Liver (tissue), 9 donors: ENCODE results near the gene SPAG4. TPM values are rescaled to one million over a fixed set of nuclear protein-coding genes. Genes with fewer than 3 reads are reported as not detected.

Source experiments
- DNase-seq: peaks from one replicate; pipeline ENCODE4 v3.0.0-alpha.2; 2017; ENCODE audit warnings: low spot score
- H3K27ac ChIP-seq, 2 donors: one replicate each; pipeline ENCODE4 v1.7.0; 2013; ENCODE audit warnings: inconsistent platforms in 2 of 2, low read length in 2 of 2, control low read depth in 1 of 2, low read depth in 1 of 2, mild to moderate bottlenecking in 1 of 2
- H3K27me3 ChIP-seq, 4 donors: one replicate each; pipeline versions ENCODE4 v1.6.1 to v1.7.0; 2013; ENCODE audit warnings: low read length in 3 of 4, inconsistent platforms in 1 of 4, mild to moderate bottlenecking in 1 of 4, moderate library complexity in 1 of 4; ENCODE audit not compliant: control insufficient read depth in 4 of 4, insufficient read depth in 4 of 4
- H3K36me3 ChIP-seq, 4 donors: one replicate each; pipeline versions ENCODE4 v1.6.1 to v1.7.0; 2013; ENCODE audit warnings: low read length in 3 of 4, mild to moderate bottlenecking in 3 of 4, low read depth in 1 of 4, moderate library complexity in 1 of 4; ENCODE audit not compliant: control insufficient read depth in 4 of 4, insufficient read depth in 3 of 4
- H3K4me1 ChIP-seq, 4 donors: one replicate each; pipeline versions ENCODE4 v1.6.1 to v1.7.0; 2013; ENCODE audit warnings: low read length in 3 of 4, mild to moderate bottlenecking in 3 of 4, moderate library complexity in 1 of 4; ENCODE audit not compliant: control insufficient read depth in 4 of 4, insufficient read depth in 4 of 4
- H3K4me3 ChIP-seq, 3 donors: one replicate each; pipeline versions ENCODE4 v1.6.1 to v1.7.0; 2013; ENCODE audit warnings: low read length in 3 of 3, control low read depth in 1 of 3, low read depth in 1 of 3, mild to moderate bottlenecking in 1 of 3
- H3K9ac ChIP-seq, 2 donors: one replicate each; pipeline ENCODE4 v1.7.0; 2013; ENCODE audit warnings: low read length in 2 of 2, mild to moderate bottlenecking in 2 of 2, moderate library complexity in 2 of 2, control low read depth in 1 of 2, low read depth in 1 of 2
- H3K9me3 ChIP-seq, 4 donors: one replicate each; pipeline versions ENCODE4 v1.6.1 to v1.7.0; 2013; ENCODE audit warnings: low read length in 3 of 4; ENCODE audit not compliant: control insufficient read depth in 4 of 4
- EGR1 ChIP-seq, 2 donors: IDR thresholded peaks; 2 replicates each; pipeline ENCODE4 v1.6.1; 2016 to 2018; ENCODE audit warnings: antibody characterized with exemption in 2 of 2, low read depth in 2 of 2
- FOXA1 ChIP-seq: IDR thresholded peaks from 2 replicates; pipeline ENCODE4 v1.6.1; 2016; ENCODE audit warnings: antibody characterized with exemption
- FOXA2 ChIP-seq: IDR thresholded peaks from 2 replicates; pipeline ENCODE4 v1.6.1; 2016; ENCODE audit warnings: antibody characterized with exemption
- GABPA ChIP-seq, 2 donors: IDR thresholded peaks in 1 of 2; conservative IDR thresholded peaks in 1 of 2; 2 replicates each; pipeline ENCODE4 v1.6.1; 2016; ENCODE audit warnings: antibody characterized with exemption in 2 of 2, mild to moderate bottlenecking in 1 of 2, moderate library complexity in 1 of 2
- HNF4A ChIP-seq, 2 donors: conservative IDR thresholded peaks; 2 replicates each; pipeline ENCODE4 v1.6.1; 2016; ENCODE audit warnings: antibody characterized with exemption in 2 of 2, mild to moderate bottlenecking in 2 of 2
- HNF4G ChIP-seq: IDR thresholded peaks from 2 replicates; pipeline ENCODE4 v1.6.1; 2016; ENCODE audit warnings: antibody characterized with exemption
- JUND ChIP-seq, 2 donors: IDR thresholded peaks; 2 replicates each; pipeline ENCODE4 v1.6.1; 2016; ENCODE audit warnings: antibody characterized with exemption in 2 of 2
- NR2F2 ChIP-seq: IDR thresholded peaks from 2 replicates; pipeline ENCODE4 v1.6.1; 2016; ENCODE audit warnings: antibody characterized with exemption
- RAD21 ChIP-seq, 2 donors: IDR thresholded peaks; 2 replicates each; pipeline ENCODE4 v1.6.1; 2016; ENCODE audit warnings: antibody characterized with exemption in 2 of 2, mild to moderate bottlenecking in 2 of 2
- RXRA ChIP-seq, 2 donors: IDR thresholded peaks; 2 replicates each; pipeline ENCODE4 v1.6.1; 2017 to 2018; ENCODE audit warnings: antibody characterized with exemption in 2 of 2, mild to moderate bottlenecking in 1 of 2
- SP1 ChIP-seq: IDR thresholded peaks from 2 replicates; pipeline ENCODE4 v1.6.1; 2018; ENCODE audit warnings: antibody characterized with exemption, mild to moderate bottlenecking
- TAF1 ChIP-seq: conservative IDR thresholded peaks from 2 replicates; pipeline ENCODE4 v1.6.1; 2016; ENCODE audit warnings: antibody characterized with exemption, mild to moderate bottlenecking
- YY1 ChIP-seq: IDR thresholded peaks from 2 replicates; pipeline ENCODE4 v1.6.1; 2016; ENCODE audit warnings: antibody characterized with exemption, mild to moderate bottlenecking
- WGBS: extraction: QIAGEN DNeasy Blood & Tissue Kit; methylation state at CpG from one replicate; pipeline ENCODE4 v1.1.7; 2013; 5-methylcytosine and 5-hydroxymethylcytosine counted together
- polyA plus RNA-seq, 2 donors: library from polyadenylated mRNA; stranded (reverse) in 1 of 2; unstranded in 1 of 2; fragments of 200-250 nt in 1 of 2; fragments of >200 nt in 1 of 2; fragmentation: Nextera tagmentation in 1 of 2; extraction: Ambion mirVana in 1 of 2; gene quantifications; one replicate each; pipeline versions ENCODE4 v1.2.1 to v1.2.3, GENCODE V29; 2013 to 2015
- total RNA-seq, 2 donors: library from RNA; depleted of rRNA; stranded (reverse); fragments of >200 nt; gene quantifications; one replicate each; pipeline ENCODE4 v1.2.3, GENCODE V29; 2014
- TF ChIP-seq, protein P1 (sequence below): IDR thresholded peaks from 2 replicates; pipeline ENCODE4 v1.6.1; 2016; ENCODE audit warnings: antibody characterized with exemption
- TF ChIP-seq, protein P2 (sequence below): IDR thresholded peaks from 2 replicates; pipeline ENCODE4 v1.6.1; 2016; ENCODE audit warnings: antibody characterized with exemption, mild to moderate bottlenecking
- TF ChIP-seq, protein P3 (sequence below): IDR thresholded peaks from 2 replicates; pipeline ENCODE4 v1.6.1; 2016; ENCODE audit warnings: antibody characterized with exemption
- TF ChIP-seq, protein P4 (sequence below): fragments of 150-350 bp; IDR thresholded peaks from 2 replicates; pipeline ENCODE4 v1.5.1; 2017; ENCODE audit warnings: improper control_type of control experiment, low read depth, low read length; ENCODE audit not compliant: missing input control
- TF ChIP-seq, protein P5 (sequence below): IDR thresholded peaks from 2 replicates; pipeline ENCODE4 v1.6.1; 2016; ENCODE audit warnings: antibody characterized with exemption
- donor health status: healthy.
- donor health status: healthy.
- donor health status: healthy.
- donor health status: healthy.
- donor health status: healthy.

The SPAG4 gene
- total and polyA plus RNA-seq, 4 donors, result 2.1 to 4.6 (median 3.4) TPM

DNA sequence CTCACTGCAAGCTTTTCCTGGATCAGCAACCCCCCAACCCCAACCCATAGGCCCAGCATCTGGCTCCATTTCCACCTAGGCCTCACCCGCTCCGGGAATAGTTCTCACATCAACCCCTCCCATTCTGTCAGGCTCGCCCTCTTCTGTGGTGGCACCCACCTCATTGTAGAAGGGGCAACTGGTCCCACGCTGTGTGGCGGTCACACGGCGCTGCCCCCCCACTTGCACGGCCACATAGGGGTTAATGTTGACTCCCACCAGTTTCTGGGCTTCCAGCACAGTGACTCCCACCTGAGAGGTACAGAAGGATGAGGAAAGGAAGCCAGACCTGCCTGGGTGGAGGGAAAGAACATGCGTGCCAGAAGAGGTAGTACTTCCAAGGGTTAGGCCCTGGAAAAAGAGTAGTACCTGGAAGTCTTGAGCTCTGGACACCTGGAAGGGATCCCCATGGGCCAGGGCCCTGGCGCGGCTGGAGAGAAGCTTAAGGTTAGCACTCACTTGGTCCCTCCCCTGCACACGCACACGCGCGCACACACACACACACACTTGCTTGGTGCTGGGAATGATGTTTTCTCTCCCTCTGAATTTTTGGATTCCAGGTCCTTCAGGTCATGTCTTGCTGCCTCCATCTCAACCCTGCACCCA is 12.7 kb upstream of the SPAG4 start:
- Histone ChIP-seq H3K4me3 (no peak overlapping the region), H3K4me1 (peaks cover 7 to 14% (median 13%) of the 10 kb centered on the region in 4 donors), H3K27me3 (no peaks in the 10 kb centered on the region), H3K27ac (no peak overlapping the region), H3K9me3 (no peaks in the 10 kb centered on the region), H3K36me3 (no peaks in the 10 kb centered on the region), H3K9ac (no peak overlapping the region)
- no peak for DNase-seq
- 92% methylated on average over 15 of the region's 15 CpGs for WGBS
- TF ChIP-seq, protein P1, sequence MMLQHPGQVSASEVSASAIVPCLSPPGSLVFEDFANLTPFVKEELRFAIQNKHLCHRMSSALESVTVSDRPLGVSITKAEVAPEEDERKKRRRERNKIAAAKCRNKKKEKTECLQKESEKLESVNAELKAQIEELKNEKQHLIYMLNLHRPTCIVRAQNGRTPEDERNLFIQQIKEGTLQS, result no peak
- no peak for TF ChIP-seq NR2F2
- TF ChIP-seq HNF4G, result no peak
- TF ChIP-seq, protein P2, sequence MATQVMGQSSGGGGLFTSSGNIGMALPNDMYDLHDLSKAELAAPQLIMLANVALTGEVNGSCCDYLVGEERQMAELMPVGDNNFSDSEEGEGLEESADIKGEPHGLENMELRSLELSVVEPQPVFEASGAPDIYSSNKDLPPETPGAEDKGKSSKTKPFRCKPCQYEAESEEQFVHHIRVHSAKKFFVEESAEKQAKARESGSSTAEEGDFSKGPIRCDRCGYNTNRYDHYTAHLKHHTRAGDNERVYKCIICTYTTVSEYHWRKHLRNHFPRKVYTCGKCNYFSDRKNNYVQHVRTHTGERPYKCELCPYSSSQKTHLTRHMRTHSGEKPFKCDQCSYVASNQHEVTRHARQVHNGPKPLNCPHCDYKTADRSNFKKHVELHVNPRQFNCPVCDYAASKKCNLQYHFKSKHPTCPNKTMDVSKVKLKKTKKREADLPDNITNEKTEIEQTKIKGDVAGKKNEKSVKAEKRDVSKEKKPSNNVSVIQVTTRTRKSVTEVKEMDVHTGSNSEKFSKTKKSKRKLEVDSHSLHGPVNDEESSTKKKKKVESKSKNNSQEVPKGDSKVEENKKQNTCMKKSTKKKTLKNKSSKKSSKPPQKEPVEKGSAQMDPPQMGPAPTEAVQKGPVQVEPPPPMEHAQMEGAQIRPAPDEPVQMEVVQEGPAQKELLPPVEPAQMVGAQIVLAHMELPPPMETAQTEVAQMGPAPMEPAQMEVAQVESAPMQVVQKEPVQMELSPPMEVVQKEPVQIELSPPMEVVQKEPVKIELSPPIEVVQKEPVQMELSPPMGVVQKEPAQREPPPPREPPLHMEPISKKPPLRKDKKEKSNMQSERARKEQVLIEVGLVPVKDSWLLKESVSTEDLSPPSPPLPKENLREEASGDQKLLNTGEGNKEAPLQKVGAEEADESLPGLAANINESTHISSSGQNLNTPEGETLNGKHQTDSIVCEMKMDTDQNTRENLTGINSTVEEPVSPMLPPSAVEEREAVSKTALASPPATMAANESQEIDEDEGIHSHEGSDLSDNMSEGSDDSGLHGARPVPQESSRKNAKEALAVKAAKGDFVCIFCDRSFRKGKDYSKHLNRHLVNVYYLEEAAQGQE, result no peak
- no peak for TF ChIP-seq RAD21 (IDR thresholded peaks at IDR 0.05)
- no peak for TF ChIP-seq SP1
- TF ChIP-seq FOXA2, result no peak
- no peak for TF ChIP-seq TAF1
- no peak for TF ChIP-seq GABPA (IDR thresholded peaks at IDR 0.05 in 1 of 2, conservative IDR thresholded peaks at IDR 0.05 in 1 of 2)
- no peak for TF ChIP-seq YY1
- TF ChIP-seq EGR1 (IDR thresholded peaks at IDR 0.05; ENCODE audit: low read depth in 2 of 2), result no peak
- TF ChIP-seq, protein P3, sequence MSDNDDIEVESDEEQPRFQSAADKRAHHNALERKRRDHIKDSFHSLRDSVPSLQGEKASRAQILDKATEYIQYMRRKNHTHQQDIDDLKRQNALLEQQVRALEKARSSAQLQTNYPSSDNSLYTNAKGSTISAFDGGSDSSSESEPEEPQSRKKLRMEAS, result no peak
- TF ChIP-seq, protein P4, sequence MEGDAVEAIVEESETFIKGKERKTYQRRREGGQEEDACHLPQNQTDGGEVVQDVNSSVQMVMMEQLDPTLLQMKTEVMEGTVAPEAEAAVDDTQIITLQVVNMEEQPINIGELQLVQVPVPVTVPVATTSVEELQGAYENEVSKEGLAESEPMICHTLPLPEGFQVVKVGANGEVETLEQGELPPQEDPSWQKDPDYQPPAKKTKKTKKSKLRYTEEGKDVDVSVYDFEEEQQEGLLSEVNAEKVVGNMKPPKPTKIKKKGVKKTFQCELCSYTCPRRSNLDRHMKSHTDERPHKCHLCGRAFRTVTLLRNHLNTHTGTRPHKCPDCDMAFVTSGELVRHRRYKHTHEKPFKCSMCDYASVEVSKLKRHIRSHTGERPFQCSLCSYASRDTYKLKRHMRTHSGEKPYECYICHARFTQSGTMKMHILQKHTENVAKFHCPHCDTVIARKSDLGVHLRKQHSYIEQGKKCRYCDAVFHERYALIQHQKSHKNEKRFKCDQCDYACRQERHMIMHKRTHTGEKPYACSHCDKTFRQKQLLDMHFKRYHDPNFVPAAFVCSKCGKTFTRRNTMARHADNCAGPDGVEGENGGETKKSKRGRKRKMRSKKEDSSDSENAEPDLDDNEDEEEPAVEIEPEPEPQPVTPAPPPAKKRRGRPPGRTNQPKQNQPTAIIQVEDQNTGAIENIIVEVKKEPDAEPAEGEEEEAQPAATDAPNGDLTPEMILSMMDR, result no peak
- TF ChIP-seq JUND (IDR thresholded peaks at IDR 0.05), result no peak
- TF ChIP-seq, protein P5, sequence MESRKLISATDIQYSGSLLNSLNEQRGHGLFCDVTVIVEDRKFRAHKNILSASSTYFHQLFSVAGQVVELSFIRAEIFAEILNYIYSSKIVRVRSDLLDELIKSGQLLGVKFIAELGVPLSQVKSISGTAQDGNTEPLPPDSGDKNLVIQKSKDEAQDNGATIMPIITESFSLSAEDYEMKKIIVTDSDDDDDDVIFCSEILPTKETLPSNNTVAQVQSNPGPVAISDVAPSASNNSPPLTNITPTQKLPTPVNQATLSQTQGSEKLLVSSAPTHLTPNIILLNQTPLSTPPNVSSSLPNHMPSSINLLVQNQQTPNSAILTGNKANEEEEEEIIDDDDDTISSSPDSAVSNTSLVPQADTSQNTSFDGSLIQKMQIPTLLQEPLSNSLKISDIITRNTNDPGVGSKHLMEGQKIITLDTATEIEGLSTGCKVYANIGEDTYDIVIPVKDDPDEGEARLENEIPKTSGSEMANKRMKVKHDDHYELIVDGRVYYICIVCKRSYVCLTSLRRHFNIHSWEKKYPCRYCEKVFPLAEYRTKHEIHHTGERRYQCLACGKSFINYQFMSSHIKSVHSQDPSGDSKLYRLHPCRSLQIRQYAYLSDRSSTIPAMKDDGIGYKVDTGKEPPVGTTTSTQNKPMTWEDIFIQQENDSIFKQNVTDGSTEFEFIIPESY, result no peak
- no peak for TF ChIP-seq RXRA (IDR thresholded peaks at IDR 0.05)
- TF ChIP-seq FOXA1, result no peak
- TF ChIP-seq HNF4A (conservative IDR thresholded peaks at IDR 0.05), result no peak
